GM13976 (cell line): ENCODE results near the gene TMEM50A.
"Not testable (repeated sequence)": the region's sequence is repeated elsewhere in the genome, so short reads cannot be mapped to it uniquely, and the experiment has no call there.

Experiments used
- DNase-seq: peaks from one replicate; pipeline ENCODE4 v3.0.0; 2012; ENCODE audit warnings: low spot score
- CTCF ChIP-seq: IDR thresholded peaks from 2 replicates; pipeline ENCODE4 v1.5.1; 2012; ENCODE audit warnings: borderline replicate concordance, mild to moderate bottlenecking; ENCODE audit not compliant: insufficient read depth; ENCODE audit errors: extremely low read depth, missing control alignments, control extremely low read depth
- in situ Hi-C: fragments of 300-500 bp; cut with MboI; formaldehyde crosslinking; loops from one replicate; pipeline ENCODE4 v1.12.0; 2022; ENCODE audit warnings: low sequenced_read_pairs, mixed read lengths, inconsistent platforms; ENCODE audit not compliant: unreplicated experiment

TMEM50A gene

GRCh38 chr1:25338188-25338981 lies at the start of gene TMEM50A:
Gene TMEM50A (plus strand): TSS chr1:25338334. CDS start chr1:25340487, 2,153 bp downstream.
- no peak for TF ChIP-seq CTCF
- DNase-seq, result peak; percentile 81
- in situ Hi-C loops, result no loop called here

GRCh38 chr1:25288573-25289101 lies 49.5 kb upstream of the TMEM50A start:
- DNase-seq, in situ Hi-C loops: not testable (repeated sequence)

DNA sequence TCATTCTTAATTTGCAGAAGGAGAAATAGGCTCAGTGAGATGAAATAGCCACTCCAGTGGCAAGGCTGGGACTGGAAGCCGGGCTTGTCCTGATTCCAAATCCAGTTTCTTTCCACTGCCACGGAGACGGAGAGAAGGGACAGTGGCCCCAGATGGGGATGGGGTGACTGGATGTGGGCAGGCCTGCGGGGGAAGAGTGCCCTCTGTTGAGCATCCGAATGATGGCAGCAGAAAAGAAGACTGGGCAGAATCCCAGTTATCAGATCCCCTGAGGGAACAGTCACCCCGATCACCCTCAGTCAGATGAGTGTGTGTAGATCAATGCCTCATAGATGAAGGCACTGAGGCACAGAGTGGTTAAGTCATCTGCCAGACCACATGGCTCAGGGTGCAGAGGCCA lies 48.1 kb upstream of the TMEM50A start:
- in situ Hi-C loops, DNase-seq: not testable (repeated sequence)

DNA sequence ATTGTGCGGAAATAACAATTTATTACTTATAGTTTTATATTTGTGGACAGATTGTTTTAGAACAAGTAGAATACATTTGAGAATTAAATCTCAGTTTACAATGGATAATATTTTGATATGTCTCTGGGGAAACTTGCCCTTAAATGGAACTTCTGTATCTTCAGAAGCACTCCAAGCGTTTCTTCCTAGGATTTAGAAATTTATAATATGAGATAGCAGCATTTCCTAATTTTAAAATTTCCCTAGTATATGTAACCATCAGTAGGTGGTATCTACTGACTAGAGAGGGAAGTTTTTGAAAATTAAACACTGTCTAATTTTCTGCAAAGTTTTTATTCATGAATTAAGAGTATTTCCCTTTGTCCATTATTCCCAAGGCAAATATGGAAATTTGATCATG lies 44.7 kb upstream of the TMEM50A start:
- in situ Hi-C loops, DNase-seq: not testable (repeated sequence)

DNA sequence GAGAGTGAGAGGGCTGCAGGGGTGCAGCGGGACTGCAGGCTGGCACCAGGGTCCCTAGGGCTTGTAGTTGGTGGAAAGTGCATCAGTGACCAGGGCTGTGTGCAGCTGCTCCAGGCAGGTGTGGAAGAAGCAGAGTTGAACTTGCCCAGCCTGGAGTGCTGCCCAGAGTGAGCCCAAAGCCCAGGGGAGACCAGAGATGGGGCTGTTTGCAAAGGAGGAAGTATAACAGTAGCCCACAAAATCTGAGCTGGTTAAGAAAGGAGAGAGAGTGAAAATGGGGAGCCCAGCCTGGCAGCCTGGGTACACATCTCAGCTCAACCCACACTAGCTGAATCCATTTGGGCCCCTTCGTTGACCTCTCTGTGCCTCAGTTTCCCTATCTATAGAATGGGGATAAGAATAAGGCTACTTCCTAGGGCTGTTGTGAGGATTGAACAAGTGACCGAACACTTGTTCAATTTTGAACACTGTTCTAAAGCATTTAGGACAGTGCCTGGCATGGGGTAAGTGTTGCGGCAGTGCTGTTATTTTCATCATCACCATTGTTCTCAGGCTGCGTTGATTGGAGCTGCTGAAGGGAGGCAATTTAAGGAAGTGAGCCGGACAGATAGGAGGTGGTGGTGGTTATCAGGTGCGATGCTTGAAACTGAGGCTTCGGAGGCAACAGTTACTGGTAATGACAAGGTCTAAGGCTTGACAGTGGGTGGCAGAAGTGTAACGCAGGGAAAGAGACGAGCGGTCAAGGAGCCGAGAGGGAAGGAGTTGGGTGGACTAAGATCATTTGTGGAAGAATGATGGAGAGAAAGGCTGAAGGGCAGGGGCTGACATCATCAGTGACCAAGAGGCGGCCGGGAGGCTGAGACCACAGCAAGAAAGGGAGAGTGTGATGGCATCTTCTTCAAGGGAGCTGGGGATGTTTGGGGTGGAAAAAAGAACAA lies 43.0 kb upstream of the TMEM50A start:
- in situ Hi-C loops, DNase-seq: not testable (repeated sequence)

GRCh38 chr1:25296501-25296900 lies 41.6 kb upstream of the TMEM50A start:
- DNase-seq, in situ Hi-C loops: not testable (repeated sequence)

- DNase-seq, in situ Hi-C loops: not testable (repeated sequence)
Measured at GRCh38 chr1:25300729-25301128, 37.4 kb upstream of the TMEM50A start.

DNA sequence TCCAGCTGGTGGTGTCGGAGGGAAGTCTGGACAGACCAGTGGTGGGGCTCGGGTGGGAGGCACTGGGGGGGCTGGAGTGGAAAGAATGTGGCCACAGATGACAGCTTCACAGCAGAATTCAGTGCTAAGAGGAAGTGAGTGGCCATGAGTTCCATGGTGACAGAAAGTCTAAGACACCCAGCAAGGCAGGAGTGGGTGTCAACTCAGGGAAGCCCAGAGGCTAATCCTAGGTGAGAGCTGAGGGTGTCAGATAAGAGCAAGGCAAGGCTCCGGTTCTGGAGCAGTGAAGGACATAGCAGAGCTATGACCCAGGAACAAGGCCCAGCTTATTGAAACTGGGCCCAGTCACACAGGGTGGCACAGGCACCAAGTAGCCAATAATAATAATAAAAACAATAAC lies 35.8 kb upstream of the TMEM50A start:
- DNase-seq, in situ Hi-C loops: not testable (repeated sequence)

GRCh38 chr1:25304936-25305335 lies 33.2 kb upstream of the TMEM50A start:
- in situ Hi-C loops, DNase-seq: not testable (repeated sequence)

- DNase-seq, in situ Hi-C loops: not testable (repeated sequence)
Measured at GRCh38 chr1:25308168-25308567, 30.0 kb upstream of the TMEM50A start.

- in situ Hi-C loops, result not testable (repeated sequence)
- peak; percentile 2 for DNase-seq
Measured at GRCh38 chr1:25309085-25309484, 29.0 kb upstream of the TMEM50A start.

DNA sequence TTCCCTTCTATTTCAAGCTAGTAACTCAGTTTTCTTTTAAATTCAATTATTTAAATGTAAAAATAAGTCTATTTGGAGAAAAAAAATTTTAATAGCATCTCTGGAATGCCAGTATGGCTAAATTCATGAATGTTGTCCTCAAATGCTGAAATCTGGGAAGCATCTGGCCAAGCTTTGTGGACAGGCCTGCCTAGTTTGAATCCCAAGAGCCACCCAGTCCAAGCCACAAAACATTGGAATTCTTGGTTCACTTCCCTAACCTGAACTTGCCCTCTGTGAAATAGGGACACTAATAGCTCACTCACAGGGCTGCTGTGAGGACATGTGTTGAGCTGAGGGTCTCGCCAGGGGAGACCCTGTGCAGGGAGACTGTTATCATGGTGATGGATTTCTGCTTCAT lies 28.6 kb upstream of the TMEM50A start:
- in situ Hi-C loops, DNase-seq: not testable (repeated sequence)

- DNase-seq, in situ Hi-C loops: not testable (repeated sequence)
Measured at GRCh38 chr1:25312806-25313470, 25.2 kb upstream of the TMEM50A start.

DNA sequence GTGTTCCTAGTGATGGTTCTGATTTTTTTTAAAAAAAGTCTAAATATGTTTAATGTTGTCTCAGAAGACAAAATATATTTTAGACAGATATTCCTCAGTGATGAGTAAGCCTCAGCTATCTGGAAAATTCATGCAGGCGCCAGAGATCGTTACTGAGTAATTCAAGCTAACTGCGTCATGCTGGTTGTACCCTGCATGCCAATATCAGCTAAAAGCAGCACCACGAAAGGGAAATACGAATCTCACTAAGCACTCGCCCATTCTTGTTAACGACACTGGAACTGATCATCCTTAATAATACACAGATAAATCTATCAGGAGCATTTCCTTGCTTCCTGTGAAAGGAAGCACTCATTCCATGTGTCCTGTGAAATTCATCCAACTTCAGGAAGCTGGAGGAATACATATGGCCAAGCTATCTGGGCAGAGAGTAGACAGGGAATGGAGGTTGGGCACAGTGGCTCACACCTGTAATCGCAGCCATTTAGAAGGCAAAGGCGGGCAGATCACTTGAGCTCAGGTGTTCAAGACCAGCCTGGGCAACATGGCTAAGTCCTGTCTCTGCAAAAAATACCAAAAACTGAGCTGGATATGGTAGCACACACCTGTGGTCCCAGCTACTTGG lies 17.7 kb upstream of the TMEM50A start:
- in situ Hi-C loops, DNase-seq: not testable (repeated sequence)

DNA sequence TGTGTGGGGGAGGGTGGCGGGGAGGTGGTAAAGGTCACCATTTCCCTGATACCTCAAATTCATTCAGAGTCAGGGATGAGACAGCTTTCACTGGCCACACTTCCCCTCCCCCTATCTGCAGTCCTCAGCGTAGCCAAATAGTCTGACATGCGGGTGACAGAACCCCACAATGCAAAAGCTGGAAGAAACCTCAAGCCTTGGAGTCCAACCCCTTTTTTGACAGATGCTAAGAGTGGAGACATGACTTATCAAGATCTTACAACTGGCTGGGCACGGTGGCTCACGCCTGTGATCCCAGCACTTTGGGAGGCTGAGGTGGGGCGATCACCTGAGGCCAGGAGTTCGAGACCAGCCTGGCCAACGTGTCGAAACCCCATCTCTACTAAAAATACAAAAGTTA lies 16.0 kb upstream of the TMEM50A start:
- in situ Hi-C loops, DNase-seq: not testable (repeated sequence)

- DNase-seq, in situ Hi-C loops: not testable (repeated sequence)
Measured at GRCh38 chr1:25324407-25324806, 13.7 kb upstream of the TMEM50A start.
